Measurements from ENCODE around the gene SLC9C2.
"Not testable (repeated sequence)": the region's sequence is repeated elsewhere in the genome, so short reads cannot be mapped to it uniquely, and the experiment has no call there.

The SLC9C2 gene

DNA sequence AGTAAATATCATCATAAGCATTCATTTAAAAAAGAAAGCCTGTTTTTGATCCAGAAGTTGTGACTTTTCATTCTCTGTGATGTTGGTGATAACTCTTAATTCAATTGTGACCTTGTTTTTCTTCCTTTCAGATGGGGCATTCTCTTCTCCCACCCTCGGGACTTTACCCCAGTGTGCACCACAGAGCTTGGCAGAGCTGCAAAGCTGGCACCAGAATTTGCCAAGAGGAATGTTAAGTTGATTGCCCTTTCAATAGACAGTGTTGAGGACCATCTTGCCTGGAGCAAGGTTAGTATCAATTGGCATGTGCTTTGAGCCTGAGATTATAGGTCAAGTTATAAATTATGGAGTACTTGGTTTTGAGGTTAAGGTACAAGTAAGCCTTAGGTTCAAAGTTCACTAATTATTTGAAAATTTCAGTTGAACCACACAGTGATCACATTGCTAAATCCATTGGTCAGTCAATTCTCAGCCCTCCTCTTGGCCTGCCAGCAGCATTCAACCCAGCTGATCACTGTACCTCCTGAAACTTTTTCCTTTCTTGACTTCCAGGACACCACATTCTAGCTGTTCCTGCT, 121.6 kb downstream of the SLC9C2 start:
- no peak for DNase-seq (ENCODE audit: low spot score)

DNA sequence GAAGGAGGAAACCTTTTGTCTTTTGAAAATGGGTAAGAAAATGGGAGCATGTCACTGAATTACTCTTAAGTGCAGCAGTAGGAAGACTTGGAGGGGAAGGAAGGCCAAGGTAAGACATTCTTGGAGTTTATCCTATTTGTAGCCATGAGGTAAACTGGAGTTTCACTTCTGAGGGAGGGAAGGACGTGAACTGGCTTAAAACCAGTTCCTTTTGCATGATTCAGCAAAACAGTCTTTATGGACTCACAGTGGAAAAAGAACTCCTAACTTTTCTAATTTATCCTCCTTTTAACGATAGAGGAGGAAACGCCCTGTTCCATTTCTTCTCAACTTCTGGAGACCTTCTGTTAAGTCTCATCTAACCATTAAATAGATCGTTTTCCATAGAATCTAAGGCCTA, 123.2 kb downstream of the SLC9C2 start:
- DNase-seq (ENCODE audit: low spot score) = no peak

DNA sequence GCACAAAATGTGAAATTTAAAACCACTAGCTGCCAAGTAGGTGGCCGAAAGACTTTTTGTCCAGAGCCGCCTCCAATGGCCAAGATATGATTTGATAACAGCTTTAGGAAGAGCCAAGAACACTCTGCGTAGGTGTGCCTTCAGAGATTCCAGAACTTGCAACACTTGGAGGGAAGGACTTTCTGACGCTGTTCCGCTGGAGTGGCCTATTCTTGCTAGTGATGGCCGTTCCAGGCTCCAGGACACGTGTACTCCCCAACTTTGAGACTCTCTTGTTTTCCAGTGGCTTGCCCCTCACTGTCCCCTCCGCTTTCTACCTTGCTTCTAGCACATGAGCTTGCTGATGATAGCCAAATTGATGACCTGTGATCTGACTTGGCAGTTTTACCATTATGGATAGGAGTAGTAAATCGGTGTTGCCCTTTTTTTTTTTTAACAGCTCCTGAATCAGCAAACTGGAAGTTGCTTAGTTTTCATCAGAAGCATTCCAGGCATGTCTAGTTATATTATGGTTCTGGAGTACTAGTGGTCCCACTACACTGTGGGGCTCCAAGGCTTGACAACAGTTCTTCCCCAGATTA, 124.7 kb downstream of the SLC9C2 start:
- peak; percentile 35 for DNase-seq (ENCODE audit: low spot score)

DNA sequence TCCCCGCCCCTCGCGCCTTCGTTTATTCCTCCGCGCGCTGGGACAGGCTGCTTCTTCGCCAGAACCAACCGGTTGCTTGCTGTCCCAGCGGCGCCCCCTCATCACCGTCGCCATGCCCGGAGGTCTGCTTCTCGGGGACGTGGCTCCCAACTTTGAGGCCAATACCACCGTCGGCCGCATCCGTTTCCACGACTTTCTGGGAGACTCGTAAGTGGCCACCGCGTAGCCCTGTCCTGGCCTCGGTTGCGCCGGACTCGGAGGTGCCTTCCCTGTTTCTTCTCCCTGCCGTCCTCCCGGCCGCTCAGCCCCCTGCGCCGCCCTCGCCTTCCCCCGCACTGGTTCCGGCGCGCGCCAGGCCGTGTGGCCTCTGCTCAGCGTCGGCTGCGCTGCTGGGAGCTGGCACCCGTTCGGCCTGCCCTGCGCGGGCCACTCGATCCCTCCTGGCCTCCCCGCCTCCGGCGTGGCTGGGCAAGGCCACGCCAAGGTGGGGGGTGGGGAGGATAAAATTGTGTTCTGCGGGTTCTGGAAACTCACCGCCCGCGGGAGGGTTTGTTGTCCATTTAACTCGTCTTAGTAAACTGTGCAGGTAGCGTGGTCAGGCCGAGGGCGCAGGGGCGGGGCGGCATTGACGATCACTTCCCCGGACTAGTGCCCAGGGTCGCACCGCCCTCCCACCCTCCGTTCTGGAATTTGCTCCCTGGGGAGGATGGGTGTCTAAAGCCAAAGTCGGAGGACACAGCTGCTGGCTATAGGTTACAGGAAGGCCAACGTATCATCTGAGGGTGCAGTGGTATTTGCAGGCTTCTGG, 125.4 kb downstream of the SLC9C2 start, which contains the start of gene PRDX6:
TSS of gene PRDX6 (plus strand) at position 50 of the 808 bp plus-strand sequence. CDS start at position 113, 63 bp downstream.
- peak; percentile 40 for DNase-seq (ENCODE audit: low spot score)

DNA sequence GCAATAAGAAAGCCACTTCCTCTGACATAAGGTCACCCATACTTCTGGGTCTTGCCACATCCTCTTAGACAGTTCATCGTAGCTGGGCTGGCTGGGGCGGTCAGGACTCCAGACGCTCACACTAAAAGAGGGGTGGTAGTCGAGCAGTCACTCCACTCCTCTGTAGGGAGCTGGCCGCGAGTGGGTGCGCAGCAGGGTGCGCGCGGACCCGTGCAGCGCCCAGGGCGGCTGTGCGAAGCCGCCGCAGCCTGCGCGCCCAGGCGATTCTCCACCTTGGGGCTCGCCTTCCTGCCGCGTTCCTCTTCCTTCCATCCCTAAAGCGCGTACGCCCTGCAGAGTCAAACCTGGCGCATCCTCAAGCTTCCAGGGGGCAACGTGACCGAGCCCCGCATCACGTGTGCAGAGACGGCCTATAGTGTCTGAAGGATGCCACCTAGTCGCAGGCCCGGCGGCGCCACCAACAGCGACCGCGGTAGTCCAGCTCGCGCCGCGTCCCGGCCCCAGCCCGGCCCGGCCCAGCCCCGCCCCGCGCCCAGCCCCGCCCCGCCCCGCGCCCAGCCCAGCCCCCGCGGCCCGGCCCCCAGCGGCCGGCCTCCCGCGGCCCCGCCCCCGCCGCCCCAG, 126.1 kb downstream of the SLC9C2 start:
- peak; percentile 88 for DNase-seq (ENCODE audit: low spot score)

DNA sequence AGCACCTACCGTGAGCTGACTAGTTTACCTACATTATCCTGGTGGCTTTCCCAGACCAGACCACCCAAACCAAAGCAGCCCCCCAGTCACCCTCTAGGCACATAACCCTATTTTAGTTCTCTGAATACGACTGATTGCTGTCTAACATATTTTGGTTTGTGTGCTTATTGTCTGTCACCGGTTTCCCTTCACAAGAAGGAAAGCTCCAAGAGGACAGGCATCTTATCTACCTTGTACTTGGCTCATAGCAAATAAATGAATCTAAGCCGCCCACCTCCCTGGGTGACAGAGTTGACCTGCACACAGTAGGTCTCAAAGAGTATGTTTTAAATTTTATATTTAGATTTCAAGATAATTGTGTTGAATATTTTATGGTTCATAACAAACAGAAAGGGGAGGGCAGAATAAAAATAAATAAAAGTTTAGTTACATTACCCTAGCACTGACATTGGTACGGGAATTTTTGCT, 126.6 kb downstream of the SLC9C2 start:
- DNase-seq (ENCODE audit: low spot score) = no peak

DNA sequence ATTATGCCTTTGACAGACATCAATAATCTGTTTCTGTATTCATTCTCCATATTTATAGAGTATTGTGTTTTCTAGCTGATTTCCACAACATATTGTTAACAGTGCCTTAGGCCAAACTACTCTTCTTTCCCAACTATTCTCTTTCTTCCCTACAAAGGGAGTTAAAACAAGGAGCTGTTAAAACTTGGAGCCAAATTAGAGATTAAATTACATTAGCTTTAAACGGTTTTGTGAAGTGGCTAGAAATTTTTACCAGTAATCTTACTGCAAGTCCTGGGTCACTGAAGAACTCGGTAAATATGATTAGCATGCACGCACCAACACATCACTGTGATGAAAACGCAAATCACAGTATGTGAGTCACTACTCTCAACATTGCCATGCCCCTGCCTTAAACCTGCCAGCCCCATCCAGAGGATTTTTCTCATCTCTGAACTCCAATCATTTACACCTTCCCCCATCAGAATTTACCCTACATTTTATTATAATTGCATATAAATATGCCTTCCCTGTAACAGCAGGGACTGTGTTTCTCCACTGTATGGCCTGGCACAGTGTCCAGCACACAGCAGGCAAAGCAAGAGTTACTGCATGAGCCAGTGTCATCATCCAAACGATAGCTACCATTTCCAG, 127.2 kb downstream of the SLC9C2 start:
- no peak for DNase-seq (ENCODE audit: low spot score)

DNA sequence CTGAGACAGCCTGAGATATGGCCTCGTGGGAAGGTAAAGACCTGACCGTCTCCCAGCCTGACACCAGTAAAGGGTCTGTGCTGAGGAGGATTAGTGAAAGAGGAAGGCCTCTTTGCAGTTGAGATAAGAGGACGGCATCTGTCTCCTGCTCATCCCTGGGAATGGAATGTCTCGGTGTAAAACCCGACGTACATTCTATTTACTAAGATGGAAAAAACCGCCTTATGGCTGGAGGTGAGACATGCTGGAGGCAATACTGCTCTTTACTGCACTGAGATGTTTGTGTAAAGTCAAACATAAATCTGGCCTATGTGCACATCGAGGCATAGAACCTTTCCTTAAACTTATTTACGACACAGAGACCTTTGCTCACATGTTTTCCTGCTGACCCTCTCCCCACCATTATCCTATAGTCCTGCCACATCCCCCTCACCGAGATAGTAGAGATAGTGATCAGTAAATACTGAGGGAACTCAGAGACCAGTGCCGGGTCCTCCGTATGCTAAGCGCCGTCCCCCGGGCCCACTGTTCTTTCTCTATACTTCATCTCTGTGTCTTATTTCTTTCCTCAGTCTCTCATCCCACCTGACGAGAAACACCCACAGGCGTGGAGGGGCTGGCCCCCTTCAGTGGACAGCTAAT, 128.0 kb downstream of the SLC9C2 start:
- DNase-seq (ENCODE audit: low spot score) = not testable (repeated sequence)

DNA sequence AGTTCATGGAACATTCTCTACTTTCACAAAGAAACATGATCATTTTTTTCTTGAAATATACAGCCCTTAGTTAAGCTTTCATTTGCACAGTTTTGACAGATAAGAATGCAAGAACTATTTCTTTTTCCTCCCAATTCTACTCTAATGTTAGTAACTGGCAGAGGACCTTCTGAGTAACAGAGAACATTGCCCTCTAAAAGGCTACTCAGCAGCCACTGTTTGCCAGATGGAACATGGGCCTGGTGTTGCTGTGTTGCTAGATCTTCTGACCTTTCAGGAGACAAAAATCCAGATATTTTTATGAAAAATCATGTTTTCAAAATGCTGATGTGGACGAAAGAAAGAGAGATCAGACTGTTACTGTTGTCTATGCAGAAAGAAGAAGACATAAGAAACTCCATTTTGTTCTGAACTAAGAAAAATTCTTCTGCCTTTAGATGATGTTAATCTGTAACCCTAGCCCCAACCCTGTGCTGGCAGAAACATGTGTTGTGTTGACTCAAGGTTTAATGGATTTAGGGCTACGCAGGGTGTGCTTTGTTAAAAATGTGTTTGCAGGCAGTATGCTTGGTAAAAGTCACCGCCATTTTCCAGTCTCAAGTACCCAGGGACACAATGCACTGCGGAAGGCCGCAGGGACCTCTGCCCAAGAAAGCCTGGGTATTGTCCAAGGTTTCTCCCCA, 128.6 kb downstream of the SLC9C2 start:
- no peak for DNase-seq (ENCODE audit: low spot score)

DNA sequence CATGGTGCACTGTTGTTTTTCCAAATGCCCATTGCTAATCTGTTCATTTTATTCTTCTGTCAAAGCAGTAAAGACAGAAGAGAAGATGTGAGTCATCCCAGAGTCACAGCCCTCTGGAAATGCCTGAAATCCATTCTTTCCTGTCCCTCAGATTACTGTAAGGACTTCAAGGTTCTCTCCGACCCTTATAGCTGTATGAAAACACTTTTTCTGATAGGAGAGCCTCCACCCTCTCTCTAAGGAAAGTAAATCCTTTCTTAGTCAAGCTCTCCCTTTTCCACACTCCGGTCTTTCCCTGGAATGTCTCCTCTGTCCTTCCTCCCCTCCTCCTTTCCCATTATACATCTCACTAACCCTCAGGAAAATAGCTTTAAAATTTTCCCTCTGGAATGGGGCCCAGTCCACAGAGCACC, 129.3 kb downstream of the SLC9C2 start:
- DNase-seq (ENCODE audit: low spot score) = no peak

DNA sequence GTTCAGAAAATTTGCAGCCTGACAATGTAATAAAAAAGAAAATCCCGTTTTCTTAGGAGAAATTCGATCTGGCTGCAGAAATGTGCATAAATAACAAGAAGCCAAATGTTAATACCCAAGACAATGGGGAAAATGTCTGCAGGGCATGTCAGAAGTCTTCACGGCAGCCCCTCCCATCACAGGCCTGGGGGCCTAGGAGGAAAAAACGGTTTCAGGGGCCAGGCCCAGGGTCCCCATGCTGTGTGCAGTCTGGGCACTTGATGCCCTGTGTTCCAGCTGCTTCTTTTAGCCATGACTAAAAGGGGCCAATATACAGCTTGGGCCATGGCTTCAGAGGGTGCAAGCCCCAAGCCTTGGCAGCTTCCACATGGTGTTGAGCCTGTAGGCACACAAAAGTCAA, 132.3 kb downstream of the SLC9C2 start:
- no peak for DNase-seq (ENCODE audit: low spot score)

DNA sequence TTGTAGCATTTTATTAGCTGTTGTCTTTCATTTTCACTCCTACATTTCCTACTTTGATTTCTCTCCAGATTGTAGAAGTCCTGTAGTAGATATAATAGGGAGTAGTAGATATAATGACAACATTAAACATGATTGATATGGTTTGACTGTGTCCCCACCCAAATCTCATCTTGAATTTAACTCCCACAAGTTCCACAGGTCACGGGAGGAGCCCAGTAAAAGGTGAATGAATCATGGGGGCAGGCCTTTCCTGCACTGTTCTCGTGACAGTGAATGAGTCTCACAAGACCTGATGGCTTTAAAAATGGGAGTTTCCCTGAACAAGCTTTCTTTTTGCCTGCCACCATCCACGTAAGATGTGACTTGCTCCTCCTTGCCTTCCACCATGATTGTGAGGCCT, 133.2 kb downstream of the SLC9C2 start:
- DNase-seq (ENCODE audit: low spot score) = no peak

DNA sequence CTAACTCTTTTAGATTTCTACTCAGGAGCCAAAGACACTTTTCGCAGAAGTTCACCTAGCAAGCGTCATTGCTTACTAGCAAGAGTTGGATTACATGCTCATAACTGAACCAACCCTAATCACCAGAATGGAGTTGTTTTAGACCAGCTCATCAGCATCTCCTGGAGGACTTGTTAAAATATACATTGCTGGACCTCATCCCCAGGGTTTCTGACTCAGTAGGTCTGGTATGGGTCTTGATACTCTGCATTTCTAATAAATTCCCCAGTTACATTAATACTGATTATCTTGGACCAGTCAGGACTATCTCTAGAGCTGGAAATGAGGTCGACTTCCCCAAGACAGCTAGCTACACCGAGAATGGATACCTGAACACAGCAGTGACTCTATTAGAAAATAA, 135.4 kb downstream of the SLC9C2 start:
- DNase-seq (ENCODE audit: low spot score) = no peak

DNA sequence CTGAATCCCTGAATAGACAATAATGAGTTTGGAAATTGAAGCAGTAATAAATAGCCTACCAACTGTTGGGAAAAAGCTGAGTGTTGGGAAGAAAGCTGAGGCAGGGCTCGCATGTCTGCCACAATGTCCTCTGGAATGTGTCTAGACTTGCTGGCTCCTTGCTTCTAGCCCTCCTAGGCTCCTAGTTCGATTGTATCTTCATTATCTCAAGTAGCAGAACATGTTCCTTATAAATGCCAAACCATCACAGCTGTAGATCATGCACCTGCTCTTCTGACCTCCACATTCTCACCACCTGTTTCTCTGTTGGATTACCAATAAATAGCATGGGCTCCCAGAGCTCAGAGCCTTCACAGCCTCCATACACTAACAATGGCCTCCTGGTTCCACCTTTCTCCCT, 138.7 kb downstream of the SLC9C2 start:
- DNase-seq (ENCODE audit: low spot score) = not testable (repeated sequence)

DNA sequence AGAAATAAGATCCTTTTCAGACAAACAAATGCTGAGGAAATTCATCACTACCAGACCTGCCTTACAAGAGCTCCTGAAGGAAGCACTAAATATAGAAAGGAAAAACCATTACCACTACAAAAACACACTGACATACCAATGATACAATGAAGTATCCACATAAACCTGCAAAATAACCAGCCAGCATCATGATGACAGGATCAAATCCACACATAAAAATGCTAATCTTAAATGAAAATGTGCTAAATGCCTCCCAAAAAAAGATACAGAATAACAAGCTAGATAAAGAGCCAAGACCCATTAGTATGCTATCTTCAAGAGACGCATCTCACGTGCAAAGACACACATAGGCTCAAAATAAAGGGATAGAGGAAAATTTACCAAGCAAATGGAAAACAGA, 140.2 kb downstream of the SLC9C2 start:
- DNase-seq (ENCODE audit: low spot score) = not testable (repeated sequence)

DNA sequence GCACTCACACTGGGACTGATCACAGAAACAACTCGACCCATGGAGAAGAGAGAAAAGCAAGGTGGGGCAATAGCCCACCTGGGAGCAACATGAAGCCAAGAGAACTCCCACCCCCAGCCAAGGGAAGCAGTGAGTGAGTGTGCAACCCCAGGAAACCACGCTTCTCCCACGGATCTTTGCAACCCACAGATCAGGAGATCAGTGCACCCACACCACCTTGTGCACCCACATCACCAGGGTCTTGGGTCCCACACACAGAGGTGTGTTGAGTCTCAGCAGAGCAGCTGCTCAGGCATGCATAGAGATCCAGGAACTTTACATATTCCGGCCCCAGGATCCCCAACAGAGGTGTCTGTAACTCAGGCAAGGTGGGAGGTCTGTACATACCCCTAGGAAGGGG, 143.0 kb downstream of the SLC9C2 start:
- no peak for DNase-seq (ENCODE audit: low spot score)

DNA sequence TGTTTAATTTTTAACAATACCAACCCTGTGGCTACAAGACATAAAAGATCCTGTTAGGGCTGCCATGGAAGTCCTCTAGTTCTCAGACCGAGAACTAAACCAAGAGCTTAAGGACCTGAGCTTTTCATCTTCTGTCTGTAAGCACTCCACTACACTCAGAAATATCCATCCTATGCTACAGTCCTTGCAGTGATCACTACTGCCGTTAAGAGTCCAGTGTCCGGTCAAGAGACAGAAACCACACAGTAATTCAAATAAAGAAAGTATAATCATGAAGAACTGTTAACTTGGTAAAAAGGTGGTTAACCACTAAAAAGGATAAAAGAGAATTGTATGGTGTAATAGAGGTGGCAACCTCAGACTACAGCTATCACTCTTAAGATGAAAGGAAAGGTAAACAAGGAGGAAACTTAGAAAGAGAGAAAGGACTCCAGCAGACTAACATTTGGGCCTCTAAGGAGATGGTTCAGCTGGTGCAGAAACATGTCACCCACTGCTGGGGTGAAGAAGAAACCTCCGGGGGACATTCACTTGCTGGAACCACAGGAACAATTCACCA, 147.8 kb downstream of the SLC9C2 start:
- DNase-seq (ENCODE audit: low spot score) = no peak

DNA sequence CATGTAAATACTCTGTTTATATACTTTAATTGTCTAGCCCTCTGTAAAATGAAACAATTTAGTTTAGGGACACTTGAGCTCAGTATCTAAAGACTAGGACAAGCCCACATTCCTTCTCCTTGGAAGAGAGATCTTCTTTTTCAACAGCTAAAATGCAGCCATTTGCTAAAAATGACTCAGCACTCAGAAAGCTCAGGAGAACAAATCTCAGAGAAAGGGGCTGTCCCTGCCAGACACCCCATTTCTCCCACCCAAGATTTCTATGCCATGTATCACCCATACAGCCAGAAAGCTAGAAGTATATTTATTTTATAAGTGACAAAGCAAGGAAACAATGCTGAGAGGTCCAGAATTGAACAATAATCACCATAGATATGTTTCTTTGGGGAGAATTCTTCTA, 148.9 kb downstream of the SLC9C2 start:
- DNase-seq (ENCODE audit: low spot score) = no peak

DNA sequence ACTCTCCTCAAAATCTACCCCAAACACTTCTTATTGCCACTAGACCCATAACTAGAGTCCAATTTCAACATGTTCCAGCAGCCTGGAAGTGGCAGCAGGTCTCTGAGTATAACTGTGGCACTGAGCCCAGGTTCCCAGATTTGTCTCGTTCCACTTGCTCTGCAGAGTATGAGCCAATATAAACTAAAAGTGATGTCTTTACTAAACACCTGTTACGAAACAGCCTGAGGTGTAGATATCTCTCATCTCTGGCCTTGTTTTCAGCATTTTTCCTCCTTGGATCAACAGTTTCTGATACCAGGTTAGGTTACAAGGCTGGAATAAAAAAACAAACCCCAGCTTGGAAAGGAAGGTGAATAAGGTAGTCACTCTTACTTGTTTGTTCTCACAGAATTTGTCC, 150.9 kb downstream of the SLC9C2 start:
- no peak for DNase-seq (ENCODE audit: low spot score)
